ENCODE results near the gene ERGIC2.

Gene ERGIC2

DNA sequence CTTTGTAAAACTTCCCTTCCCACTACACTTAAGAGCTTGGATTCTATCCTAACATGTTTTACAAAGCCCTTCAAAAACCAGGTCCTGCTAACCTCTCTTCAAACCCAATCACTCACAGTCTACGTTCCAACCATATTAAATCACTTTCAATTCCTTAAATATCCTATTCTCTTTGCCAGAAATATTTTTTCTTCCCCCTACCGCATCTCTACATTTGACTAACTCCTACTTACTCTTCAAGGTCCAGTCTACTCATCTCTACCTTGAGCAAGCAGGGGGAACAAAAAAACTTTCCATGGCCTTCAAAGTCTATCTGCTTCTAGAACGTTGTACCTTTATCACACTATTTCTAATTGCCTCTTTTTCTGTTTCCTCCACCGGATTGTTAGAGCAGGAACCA, 6.1 kb downstream of the ERGIC2 start:
- TF ChIP-seq CTCF (IDR thresholded peaks at IDR 0.05; ENCODE audit: low read depth, low read length): no peak

DNA sequence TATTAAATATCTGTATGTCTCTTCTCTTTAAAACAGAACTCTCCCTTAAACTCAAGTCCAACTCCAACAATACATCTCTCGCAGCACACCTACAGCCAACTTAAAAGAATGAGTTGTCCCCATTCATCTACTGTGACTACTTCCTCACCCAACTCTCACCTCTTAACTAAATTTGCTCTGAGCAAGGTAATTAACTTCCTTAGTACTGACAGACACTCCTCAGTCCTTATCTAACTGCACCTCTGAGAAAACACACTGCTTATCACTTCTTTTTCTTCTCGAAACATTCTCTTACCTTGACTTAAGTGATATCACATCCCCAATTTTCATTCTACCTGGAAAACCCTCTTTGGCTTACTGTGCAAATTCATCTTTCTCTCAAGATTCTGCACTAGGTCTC, 7.0 kb downstream of the ERGIC2 start:
- TF ChIP-seq CTCF (IDR thresholded peaks at IDR 0.05; ENCODE audit: low read depth, low read length): no peak
- no peak overlapping the region for H3K4me3 ChIP-seq (ENCODE audit: low read depth, low read length)

More for the DNA sequence above, 6.1 kb downstream of the ERGIC2 start:
- H3K4me3 ChIP-seq (ENCODE audit: low read depth, low read length): no peak overlapping the region

GRCh38 chr12:29365091-29365490, 15.9 kb downstream of the ERGIC2 start:
- no peak overlapping the region for H3K4me3 ChIP-seq (ENCODE audit: low read depth, low read length)
- no peak for TF ChIP-seq CTCF (IDR thresholded peaks at IDR 0.05; ENCODE audit: low read depth, low read length)

DNA sequence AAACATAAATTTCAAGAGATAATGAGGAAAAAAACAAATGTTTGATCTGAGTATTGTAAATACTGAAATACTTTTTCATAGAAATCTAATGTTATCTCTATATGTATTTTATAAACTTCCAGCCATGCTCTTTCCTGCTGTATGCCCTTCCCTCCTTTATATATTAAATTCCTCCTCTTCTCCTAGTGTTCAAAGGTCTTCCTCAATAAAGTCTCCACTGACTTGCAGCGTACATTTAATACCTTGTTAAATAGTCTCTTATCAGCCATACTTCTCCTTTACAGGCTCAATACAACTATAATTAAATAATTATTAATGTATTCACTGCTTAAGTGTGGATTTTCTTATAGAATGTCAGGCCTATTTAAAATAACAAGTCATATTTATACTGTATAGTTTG, 26.0 kb downstream of the ERGIC2 start:
- no peak for TF ChIP-seq CTCF (IDR thresholded peaks at IDR 0.05; ENCODE audit: low read depth, low read length)
- H3K4me3 ChIP-seq (ENCODE audit: low read depth, low read length): no peak overlapping the region

- H3K4me3 ChIP-seq (ENCODE audit: low read depth, low read length): no peak overlapping the region
- TF ChIP-seq CTCF (IDR thresholded peaks at IDR 0.05; ENCODE audit: low read depth, low read length): no peak
Measured at GRCh38 chr12:29350080-29350479, 30.9 kb downstream of the ERGIC2 start.

DNA sequence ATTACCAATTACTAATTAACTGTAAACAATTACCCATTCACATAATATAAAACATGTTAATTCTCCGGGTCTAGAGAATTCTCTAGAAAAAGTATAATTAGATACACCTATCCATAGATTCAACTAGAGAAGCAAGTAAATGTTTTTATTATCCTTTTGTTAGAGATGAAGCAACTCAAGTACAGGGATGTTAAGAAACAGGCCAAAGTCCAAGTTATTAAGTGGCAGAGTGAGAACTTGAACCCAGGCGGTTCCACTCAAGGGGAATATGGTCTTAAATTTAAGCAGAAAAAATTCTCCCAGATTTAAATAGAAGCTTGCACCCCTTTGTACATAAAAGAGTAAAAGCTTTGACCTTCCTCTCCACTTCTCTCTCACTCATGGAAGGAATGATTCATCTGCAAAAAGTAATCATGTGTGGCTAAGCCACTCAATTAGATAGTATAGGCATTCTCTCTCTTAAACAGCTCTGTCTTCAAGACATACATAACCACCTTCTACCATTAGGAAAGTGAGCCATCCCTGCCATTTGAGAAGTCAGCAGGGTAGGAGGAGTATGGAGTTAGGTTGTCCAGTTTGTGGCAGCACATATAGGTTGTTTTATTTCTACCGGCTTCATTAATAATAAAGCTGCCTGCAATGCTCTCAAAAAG, 34.1 kb downstream of the ERGIC2 start:
- TF ChIP-seq CTCF (IDR thresholded peaks at IDR 0.05; ENCODE audit: low read depth, low read length): no peak

DNA sequence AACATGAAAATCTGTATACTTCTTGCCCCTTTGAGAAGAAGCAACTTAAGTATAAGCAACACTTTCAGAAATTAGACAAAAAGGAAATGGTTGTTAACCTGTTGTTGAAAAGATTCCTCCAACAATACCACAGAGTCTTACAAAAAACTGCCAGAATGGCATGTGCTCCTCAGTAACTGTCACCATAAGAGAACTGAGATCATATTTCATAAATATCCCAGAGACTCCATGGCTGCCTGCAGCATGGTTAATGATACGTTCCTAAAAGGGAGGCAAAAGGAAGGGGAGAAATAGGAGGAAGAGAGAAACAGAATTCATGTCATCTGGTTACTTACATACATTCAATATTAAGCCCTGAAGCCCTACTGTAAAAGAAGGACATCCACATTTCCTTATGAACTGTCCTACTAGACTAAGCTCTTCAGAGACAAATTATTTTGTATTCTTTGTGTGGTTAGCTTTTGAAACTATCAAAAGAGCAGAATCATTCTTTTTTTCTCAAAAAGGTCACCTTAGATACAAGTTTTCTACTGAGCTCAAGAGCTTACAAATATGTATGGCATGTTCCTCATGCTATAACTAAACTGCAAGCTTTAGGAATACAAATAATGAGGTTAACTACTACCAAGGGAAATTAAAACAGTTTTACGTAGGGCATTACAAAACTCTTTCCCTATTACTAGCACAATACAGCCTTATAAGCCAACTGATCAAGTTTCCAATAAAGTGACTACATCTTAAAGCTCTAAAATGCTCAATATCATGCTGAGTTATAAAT, 37.8 kb downstream of the ERGIC2 start:
- H3K4me3 ChIP-seq (ENCODE audit: low read depth, low read length): no peak overlapping the region
- no peak for TF ChIP-seq CTCF (IDR thresholded peaks at IDR 0.05; ENCODE audit: low read depth, low read length)

More for the DNA sequence above, 34.1 kb downstream of the ERGIC2 start:
- H3K4me3 ChIP-seq (ENCODE audit: low read depth, low read length): no peak overlapping the region

All from WI38 (cell line).